Measurements from ENCODE around the gene VARS2.

VARS2 gene

DNA sequence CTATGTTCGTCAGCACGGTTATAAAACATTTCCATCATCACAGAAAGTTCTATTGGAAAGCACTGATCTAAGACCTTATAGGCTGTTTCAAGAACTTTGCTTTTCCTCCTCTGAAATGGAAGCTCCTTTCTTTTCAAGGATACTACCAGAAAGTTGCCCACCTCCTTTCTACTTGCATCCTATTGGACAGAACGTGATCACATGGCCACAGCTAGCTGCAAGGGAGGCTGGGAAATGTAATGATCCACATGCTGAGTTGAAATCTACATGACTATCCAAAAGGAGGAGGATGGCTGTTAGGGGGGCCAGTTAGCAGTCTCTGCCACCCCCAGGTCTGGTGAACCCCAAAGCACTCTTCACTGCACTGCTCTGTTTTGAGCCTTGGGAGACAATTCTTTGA lies 14.6 kb downstream of the VARS2 start:
- no peaks in the 10 kb centered on the region for H3K27me3 ChIP-seq (replicated peaks; ENCODE audit: insufficient read depth, low read length)
- H3K4me2 ChIP-seq (ENCODE audit: low read depth, low read length) = no peak overlapping the region
- no peaks in the 10 kb centered on the region for H3K36me3 ChIP-seq (replicated peaks; ENCODE audit: insufficient read depth, low read length)
- no peak overlapping the region for H3K9ac ChIP-seq (ENCODE audit: low read length)
- TF ChIP-seq, protein P1, sequence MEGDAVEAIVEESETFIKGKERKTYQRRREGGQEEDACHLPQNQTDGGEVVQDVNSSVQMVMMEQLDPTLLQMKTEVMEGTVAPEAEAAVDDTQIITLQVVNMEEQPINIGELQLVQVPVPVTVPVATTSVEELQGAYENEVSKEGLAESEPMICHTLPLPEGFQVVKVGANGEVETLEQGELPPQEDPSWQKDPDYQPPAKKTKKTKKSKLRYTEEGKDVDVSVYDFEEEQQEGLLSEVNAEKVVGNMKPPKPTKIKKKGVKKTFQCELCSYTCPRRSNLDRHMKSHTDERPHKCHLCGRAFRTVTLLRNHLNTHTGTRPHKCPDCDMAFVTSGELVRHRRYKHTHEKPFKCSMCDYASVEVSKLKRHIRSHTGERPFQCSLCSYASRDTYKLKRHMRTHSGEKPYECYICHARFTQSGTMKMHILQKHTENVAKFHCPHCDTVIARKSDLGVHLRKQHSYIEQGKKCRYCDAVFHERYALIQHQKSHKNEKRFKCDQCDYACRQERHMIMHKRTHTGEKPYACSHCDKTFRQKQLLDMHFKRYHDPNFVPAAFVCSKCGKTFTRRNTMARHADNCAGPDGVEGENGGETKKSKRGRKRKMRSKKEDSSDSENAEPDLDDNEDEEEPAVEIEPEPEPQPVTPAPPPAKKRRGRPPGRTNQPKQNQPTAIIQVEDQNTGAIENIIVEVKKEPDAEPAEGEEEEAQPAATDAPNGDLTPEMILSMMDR (IDR thresholded peaks at IDR 0.05; ENCODE audit: low read length) = no peak
- TF ChIP-seq EZH2 (optimal IDR thresholded peaks at IDR 0.05; ENCODE audit: low read depth, low read length) = no peak
- TF ChIP-seq EZH2phosphoT487 (IDR thresholded peaks at IDR 0.05; ENCODE audit: low read length) = no peak
- H3K9me3 ChIP-seq (replicated peaks; ENCODE audit: insufficient read depth, low read length) = no peaks in the 10 kb centered on the region
- H4K20me1 ChIP-seq (ENCODE audit: insufficient read depth, low read length) = no peaks in the 10 kb centered on the region
- H3F3A ChIP-seq (ENCODE audit: insufficient read depth, low read length) = no peaks in the 10 kb centered on the region
- no peaks in the 10 kb centered on the region for H3K79me2 ChIP-seq (ENCODE audit: low read length)
- DNase-seq = no peak
- no peaks in the 10 kb centered on the region for H3K4me1 ChIP-seq (ENCODE audit: low read length)
- H3K27ac ChIP-seq (ENCODE audit: low read length) = no peak overlapping the region
- H2AFZ ChIP-seq (ENCODE audit: low read length) = no peak overlapping the region
- no peaks in the 10 kb centered on the region for H3K9me2 ChIP-seq (replicated peaks; ENCODE audit: insufficient read depth, low read length)
- H3K4me3 ChIP-seq (ENCODE audit: low read length) = no peak overlapping the region

DNA sequence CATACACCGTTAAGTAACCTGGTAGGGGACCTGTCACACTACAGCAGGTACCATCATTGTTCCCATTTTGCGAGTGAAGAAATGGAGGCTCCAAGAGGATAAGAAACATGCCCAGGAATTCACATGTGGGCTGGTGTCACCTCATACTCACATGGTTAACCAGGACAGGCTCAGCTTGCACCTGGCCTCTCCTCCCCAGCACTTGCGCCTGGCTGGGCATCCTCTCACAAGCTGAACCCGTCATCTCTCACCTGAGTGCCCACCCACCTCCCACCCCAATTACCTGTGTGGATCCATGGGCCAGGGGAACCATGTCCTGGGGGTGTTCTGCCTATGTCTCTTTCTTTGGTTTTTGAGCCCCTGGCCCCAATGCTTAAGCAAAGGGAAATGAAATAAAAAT lies 16.5 kb downstream of the VARS2 start:
- H3K9me3 ChIP-seq (replicated peaks; ENCODE audit: insufficient read depth, low read length) = no peaks in the 10 kb centered on the region
- no peaks in the 10 kb centered on the region for H3K36me3 ChIP-seq (replicated peaks; ENCODE audit: insufficient read depth, low read length)
- H3K9me2 ChIP-seq (replicated peaks; ENCODE audit: insufficient read depth, low read length) = no peaks in the 10 kb centered on the region
- no peaks in the 10 kb centered on the region for H3F3A ChIP-seq (ENCODE audit: insufficient read depth, low read length)
- H3K4me3 ChIP-seq (ENCODE audit: low read length) = no peak overlapping the region
- no peaks in the 10 kb centered on the region for H3K27me3 ChIP-seq (replicated peaks; ENCODE audit: insufficient read depth, low read length)
- no peak overlapping the region for H3K4me2 ChIP-seq (ENCODE audit: low read depth, low read length)
- H3K27ac ChIP-seq (ENCODE audit: low read length) = no peak overlapping the region
- no peak overlapping the region for H3K9ac ChIP-seq (ENCODE audit: low read length)
- H3K79me2 ChIP-seq (ENCODE audit: low read length) = no peaks in the 10 kb centered on the region
- no peak for DNase-seq
- H3K4me1 ChIP-seq (ENCODE audit: low read length) = no peaks in the 10 kb centered on the region
- no peaks in the 10 kb centered on the region for H4K20me1 ChIP-seq (ENCODE audit: insufficient read depth, low read length)
- H2AFZ ChIP-seq (ENCODE audit: low read length) = no peak overlapping the region
- TF ChIP-seq EZH2phosphoT487 (IDR thresholded peaks at IDR 0.05; ENCODE audit: low read length) (no peak), EZH2 (optimal IDR thresholded peaks at IDR 0.05; ENCODE audit: low read depth, low read length) (no peak)
- TF ChIP-seq, protein P1 (IDR thresholded peaks at IDR 0.05; ENCODE audit: low read length) = no peak

DNA sequence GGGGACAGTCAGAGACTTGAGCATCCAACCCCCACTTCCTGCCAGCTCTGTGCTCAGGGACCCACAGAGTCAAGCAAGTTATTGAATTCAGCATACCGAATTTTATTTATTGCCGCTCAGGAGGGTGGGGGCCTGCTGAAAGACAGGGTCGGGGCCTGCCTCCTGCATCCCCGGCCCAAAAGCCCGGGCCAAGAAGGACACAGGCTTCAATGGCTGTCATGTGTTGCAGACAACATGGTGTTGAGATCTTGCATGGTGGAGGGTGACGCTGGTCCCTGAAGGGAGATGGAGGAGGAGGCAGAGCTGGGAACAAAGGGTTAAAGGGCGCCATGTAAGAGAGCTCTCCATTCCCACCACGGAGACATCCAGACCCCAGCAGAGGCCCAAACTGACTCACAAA lies 17.2 kb downstream of the VARS2 start:
- Histone ChIP-seq H3K9me2 (replicated peaks; ENCODE audit: insufficient read depth, low read length) (no peaks in the 10 kb centered on the region), H3K79me2 (ENCODE audit: low read length) (no peaks in the 10 kb centered on the region), H3K27me3 (replicated peaks; ENCODE audit: insufficient read depth, low read length) (no peaks in the 10 kb centered on the region; the same call in 1 of the 2 replicates), H2AFZ (ENCODE audit: low read length) (no peak overlapping the region), H3K4me3 (ENCODE audit: low read length) (no peak overlapping the region), H3K4me2 (ENCODE audit: low read depth, low read length) (no peak overlapping the region), H3F3A (ENCODE audit: insufficient read depth, low read length) (no peaks in the 10 kb centered on the region), H3K27ac (ENCODE audit: low read length) (no peak overlapping the region), H4K20me1 (ENCODE audit: insufficient read depth, low read length) (no peaks in the 10 kb centered on the region), H3K9me3 (replicated peaks; ENCODE audit: insufficient read depth, low read length) (no peaks in the 10 kb centered on the region), H3K9ac (ENCODE audit: low read length) (no peak overlapping the region), H3K4me1 (ENCODE audit: low read length) (no peaks in the 10 kb centered on the region), H3K36me3 (replicated peaks; ENCODE audit: insufficient read depth, low read length) (no peaks in the 10 kb centered on the region)
- TF ChIP-seq, protein P1 (IDR thresholded peaks at IDR 0.05; ENCODE audit: low read length) = no peak
- no peak for TF ChIP-seq EZH2phosphoT487 (IDR thresholded peaks at IDR 0.05; ENCODE audit: low read length)
- TF ChIP-seq EZH2 (optimal IDR thresholded peaks at IDR 0.05; ENCODE audit: low read depth, low read length) = no peak
- no peak for DNase-seq

Measured in MM.1S (cell line).